GM12878 (cell line): ENCODE results near the gene PLPP2.

Source experiments
- BCLAF1 ChIP-seq: fragments of 450-650 bp; IDR thresholded peaks from 2 replicates; pipeline ENCODE4 v1.6.1; 2017; ENCODE audit warnings: antibody characterized with exemption, mild to moderate bottlenecking, moderate library complexity
- CBX3 ChIP-seq: fragments of 200-600 bp; sonication (generic); IDR thresholded peaks from 2 replicates; pipeline ENCODE4 v1.6.1; 2016; ENCODE audit warnings: low read depth, borderline replicate concordance
- CREB1 ChIP-seq: IDR thresholded peaks from 2 replicates; pipeline ENCODE4 v1.6.1; 2012; ENCODE audit warnings: low read depth, mild to moderate bottlenecking, inconsistent platforms
- CTCF ChIP-seq, 3 experiments: IDR thresholded peaks in 2 of 3; conservative IDR thresholded peaks in 1 of 3; 2 replicates each; pipeline ENCODE4 v1.5.1; 2011; ENCODE audit warnings: low read depth in 3 of 3, low read length in 3 of 3, mild to moderate bottlenecking in 3 of 3, control low read depth in 2 of 3, moderate library complexity in 2 of 3, inconsistent platforms in 1 of 3, mixed read lengths in 1 of 3; ENCODE audit not compliant: control insufficient read depth in 2 of 3, insufficient read depth in 1 of 3; ENCODE audit errors: extremely low read depth in 1 of 3
- EZH2 ChIP-seq: IDR thresholded peaks from 2 replicates; pipeline ENCODE4 v1.6.1; 2012; ENCODE audit warnings: low read depth, mild to moderate bottlenecking, control low read depth, inconsistent platforms, low read length, borderline replicate concordance; ENCODE audit not compliant: control insufficient read depth
- HCFC1 ChIP-seq: fragments of 150-350 bp; IDR thresholded peaks from 2 replicates; pipeline ENCODE4 v1.6.1; 2014; ENCODE audit warnings: low read length
- POLR2AphosphoS5 ChIP-seq: IDR thresholded peaks from 2 replicates; pipeline ENCODE4 v1.6.1; 2011; ENCODE audit warnings: mild to moderate bottlenecking, low read length, inconsistent platforms
- POU2F2 ChIP-seq: IDR thresholded peaks from 3 replicates; pipeline ENCODE4 v1.6.1; 2011; ENCODE audit warnings: low read depth, mild to moderate bottlenecking, low read length, borderline replicate concordance
- RFX5 ChIP-seq: IDR thresholded peaks from 2 replicates; pipeline ENCODE4 v1.6.1; 2011; ENCODE audit warnings: low read depth, low read length, improper control_type of control experiment
- TBL1XR1 ChIP-seq: IDR thresholded peaks from 2 replicates; pipeline ENCODE4 v1.6.1; 2012; ENCODE audit warnings: low read depth, low read length, improper control_type of control experiment

GRCh38 chr19:330503-330902 lies 39.3 kb upstream of the PLPP2 start:
- no peak for TF ChIP-seq BCLAF1
- no peak for TF ChIP-seq CBX3
- TF ChIP-seq POU2F2: no peak
- no peak for TF ChIP-seq TBL1XR1
- no peak for TF ChIP-seq EZH2
- TF ChIP-seq POLR2AphosphoS5: no peak
- TF ChIP-seq CTCF (IDR thresholded peaks at IDR 0.05 in 2 of 3, conservative IDR thresholded peaks at IDR 0.05 in 1 of 3; ENCODE audit: control insufficient read depth in 2 of 3, extremely low read depth in 1 of 3, insufficient read depth in 1 of 3, low read depth in 3 of 3, low read length in 3 of 3): no peak
- no peak for TF ChIP-seq CREB1
- TF ChIP-seq RFX5: no peak
- no peak for TF ChIP-seq HCFC1
